GM19397 (cell line): ENCODE results near the gene SYMPK.

ENCODE experiments used
- ATAC-seq: cut with Tn5 transposase; IDR thresholded peaks from one replicate; pipeline ENCODE4 v1.9.1; 2021; ENCODE audit warnings: mild to moderate bottlenecking, moderate library complexity; ENCODE audit not compliant: unreplicated experiment

SYMPK gene

DNA sequence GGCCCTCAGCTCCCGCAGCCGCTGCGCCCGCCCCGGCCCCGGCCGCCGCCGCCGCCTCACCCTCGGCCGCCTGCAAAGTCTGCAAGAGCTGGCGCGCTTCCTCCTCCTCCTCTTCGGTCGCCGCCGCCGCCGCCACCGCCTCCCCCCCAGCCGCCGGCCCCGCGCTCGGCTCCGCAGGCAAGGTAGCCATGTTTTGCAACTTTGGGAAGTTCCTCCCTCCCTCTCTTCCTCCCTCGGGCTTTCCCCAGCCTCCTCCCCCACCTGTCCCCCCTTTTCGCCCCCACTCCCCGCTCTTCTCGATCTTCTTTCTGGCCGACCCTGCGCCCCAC lies 94.3 kb downstream of the SYMPK start:
- no peak for ATAC-seq

DNA sequence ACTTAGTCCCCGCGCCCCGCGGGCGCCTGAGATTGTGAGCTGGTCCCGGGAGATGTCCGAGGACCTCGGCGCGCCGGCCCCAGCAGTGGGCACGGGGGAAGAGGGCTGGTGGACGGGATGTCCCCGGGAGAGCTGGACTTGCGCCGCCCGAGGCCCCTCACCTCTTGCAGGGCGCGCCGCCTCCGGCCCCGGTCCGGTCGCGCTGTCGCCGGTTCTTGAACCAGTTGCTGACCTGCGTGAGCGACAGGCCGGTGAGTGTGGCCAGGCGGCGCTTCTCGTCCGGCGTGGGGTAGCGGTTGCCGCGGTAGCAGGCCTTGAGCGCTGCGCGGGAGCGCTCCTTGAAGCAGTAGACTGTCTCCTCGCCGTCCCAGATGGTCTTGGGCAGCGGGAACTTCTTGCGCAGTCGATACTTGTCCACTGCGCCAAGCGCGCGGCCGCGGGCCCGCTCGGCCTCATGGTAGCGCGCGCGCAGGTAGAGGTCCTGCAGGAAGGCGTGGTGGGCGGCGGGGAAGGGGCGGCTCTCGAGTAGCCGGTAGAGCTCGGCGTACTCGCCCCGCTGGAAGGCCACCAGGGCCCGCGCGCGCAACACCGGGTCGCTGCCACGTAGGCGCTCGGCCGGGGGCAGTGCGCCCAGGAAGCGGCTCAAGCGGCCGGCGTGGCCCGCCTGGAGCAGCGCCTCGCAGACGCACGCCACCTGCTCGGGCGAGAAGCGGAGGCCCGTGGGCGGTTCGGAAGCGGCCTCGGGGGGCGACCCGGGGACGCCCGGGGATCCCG lies 94.9 kb downstream of the SYMPK start:
- ATAC-seq: no peak

DNA sequence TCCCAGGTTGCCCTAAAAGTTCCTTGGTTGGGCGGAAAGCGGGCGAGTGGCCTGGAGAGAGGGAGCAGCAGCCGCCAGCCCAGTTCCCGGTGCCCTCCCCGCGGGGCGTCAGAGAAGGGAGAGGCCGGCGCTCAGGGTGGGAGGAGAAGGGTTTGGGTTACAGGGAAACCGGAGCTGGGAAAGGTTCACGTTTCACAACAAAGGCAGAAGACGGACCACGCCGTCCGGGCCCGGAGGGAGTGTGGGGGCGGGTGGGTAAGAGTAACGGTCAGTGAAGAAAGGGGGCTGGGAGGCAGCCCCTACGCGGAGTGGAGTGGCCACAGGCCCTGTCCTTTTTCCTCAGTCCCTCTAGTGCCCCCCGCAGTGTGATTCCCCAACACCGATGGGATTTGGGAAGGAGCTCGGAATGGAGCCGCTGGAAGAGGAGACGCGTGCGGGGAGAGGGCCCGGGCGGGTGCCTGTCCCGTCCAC lies 95.5 kb downstream of the SYMPK start:
- no peak for ATAC-seq

DNA sequence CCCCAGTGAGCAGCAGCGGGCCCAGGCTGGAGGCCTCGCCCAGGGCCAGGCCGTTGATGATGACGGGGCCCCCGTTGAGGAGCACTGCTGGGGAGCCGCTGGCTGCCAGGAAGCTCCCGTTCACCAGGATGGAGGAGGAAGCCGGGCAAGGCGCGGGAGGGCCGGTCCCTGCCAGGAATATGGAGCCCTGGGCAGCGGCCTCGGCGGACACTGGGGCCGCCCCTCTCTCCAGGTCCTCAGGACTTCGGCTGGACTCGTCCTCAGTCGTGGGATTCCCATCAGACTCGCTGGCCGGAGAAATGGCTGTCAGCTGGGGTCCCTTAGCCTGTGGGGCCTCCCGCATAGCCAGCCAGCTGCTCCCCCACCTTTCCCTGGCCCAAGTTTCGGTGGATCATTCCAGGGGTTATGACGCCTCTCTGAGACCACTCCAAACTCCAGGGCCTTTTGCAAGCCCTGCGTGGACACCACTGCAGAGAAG lies 96.0 kb downstream of the SYMPK start:
- ATAC-seq: no peak

DNA sequence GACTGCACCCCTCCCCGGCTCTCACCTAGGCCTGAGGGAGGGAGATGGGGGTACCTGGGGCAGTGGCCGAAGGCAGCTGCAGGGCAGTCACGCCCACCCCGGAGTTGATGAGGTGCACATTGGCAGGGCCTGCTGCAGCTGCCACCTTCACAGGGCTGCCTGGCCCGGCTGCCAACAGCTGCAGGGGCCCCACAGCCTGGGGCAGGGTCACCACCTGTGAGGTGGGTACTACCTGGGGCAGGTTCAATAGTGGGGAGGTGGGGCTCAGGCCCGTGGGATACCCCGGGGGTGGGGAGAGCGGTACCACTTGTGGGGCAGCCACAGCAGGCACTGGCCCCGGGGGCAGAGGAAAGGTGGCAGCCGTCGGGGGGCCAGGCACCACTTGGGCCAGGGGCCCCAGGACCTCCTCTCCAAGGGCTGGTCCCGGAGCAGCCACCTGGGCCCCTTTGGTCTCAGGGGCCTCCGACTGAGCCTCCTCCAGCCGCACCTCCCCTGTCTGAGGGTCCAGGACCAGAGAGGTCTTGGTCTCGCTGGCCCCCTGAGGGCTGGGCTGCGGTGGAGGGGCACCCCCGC lies 96.6 kb downstream of the SYMPK start:
- no peak for ATAC-seq

DNA sequence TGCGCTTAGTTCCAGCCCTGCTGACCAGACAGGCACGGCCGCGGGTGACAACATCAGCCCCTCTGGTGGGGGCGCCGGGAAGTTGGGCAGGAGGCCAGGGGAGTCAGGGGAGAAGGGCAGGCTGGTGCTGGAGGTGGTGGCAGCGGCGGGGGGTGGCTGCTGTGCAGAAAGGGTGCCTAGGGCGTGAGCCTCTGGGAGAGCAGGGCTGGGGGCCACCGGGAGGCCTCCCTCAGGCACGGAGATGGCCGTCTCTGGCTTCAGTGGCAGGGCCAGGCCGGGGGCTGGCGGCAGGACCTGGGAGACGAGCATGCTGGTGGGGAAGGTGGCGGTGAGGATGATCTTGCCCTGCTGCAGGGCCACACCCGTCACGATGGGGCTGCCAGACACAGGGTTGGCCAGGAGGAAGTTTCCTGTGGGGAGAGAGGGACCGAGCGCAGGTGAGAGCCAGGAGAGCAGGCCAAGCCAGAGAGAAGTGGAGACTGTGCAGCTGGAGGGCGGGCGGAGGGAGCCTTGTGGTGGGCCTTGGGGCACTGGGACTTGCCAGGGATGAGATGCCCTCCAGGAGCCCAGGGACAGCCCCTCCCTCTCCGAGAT lies 97.1 kb downstream of the SYMPK start:
- ATAC-seq: no peak
